ENCODE measurements around the gene FRMD8.

Gene FRMD8

DNA sequence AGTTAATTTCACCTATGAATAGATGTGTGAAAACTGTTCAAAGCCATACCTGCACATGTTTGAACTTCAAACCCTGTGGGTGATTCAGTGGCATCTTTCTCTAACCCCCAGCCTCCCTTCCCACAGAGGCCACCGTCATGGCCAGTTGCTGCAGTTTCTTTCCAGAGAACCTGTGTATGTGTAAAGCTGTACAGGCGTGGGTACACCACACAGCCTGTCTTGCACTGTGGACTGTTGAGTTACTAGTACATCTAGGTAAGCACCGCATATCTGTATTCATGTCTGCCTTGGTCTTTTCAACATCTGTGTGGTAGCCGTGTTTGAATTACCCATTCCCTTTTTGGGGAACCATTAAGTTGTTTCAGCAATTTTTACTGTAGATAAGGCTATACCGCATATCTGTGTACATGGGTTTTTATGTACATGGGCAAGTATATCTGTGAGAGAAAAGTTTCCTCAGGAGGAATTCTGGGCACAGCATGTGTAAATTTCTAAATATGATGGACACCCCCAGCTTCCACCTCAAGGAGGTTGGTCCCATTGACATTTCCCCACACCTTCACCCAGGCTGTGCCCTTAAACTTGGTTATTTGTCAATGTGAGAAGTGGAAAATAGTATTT is 50.1 kb downstream of the FRMD8 start:
- no peak for DNase-seq (ENCODE audit: low read depth)
- peak overlapping the region; percentile 0 for H3K4me3 ChIP-seq (ENCODE audit: low read depth, low read length)

DNA sequence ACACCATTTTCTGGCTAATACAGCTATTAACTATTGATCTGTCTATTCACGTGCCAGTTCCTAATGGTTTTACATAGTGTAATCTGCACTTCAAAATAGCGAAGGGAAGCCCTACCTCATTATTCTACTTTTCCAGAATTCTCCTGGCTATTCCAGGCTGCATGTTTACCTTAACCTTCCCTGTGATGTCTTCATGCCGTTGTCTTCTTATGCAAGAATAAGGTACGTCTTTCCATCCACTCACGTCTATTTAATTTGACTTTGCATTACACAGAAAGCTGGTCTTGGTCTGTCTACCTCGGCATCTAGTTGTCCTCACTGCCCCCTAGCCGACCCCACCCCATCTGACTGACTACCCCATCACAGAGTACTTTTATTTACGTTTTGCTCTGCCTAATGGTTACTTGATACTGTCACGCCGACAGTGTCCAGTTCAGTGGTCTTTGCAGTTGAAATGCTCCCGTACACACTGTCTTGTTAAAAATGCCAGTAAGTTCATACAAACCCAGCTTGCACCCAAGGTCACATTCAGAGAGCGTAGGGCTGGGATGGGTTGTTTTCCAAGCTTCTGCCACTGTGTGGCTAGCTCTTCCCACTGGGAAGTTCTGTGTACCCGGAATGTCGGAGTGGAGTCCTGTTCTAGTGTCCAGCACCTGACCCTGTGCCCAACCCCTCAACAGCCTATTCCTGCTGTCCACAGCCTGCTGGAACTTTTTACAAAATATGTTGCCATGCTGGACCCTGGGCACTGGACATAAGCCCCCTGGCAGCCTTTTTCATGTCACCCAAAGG is 51.2 kb downstream of the FRMD8 start:
- DNase-seq (ENCODE audit: low read depth) = no peak
- in situ Hi-C loops (cut with HindIII; ENCODE audit: low sequenced_read_pairs) = no loop called here

More for the DNA sequence above, 50.1 kb downstream of the FRMD8 start:
- TF ChIP-seq, protein P1, sequence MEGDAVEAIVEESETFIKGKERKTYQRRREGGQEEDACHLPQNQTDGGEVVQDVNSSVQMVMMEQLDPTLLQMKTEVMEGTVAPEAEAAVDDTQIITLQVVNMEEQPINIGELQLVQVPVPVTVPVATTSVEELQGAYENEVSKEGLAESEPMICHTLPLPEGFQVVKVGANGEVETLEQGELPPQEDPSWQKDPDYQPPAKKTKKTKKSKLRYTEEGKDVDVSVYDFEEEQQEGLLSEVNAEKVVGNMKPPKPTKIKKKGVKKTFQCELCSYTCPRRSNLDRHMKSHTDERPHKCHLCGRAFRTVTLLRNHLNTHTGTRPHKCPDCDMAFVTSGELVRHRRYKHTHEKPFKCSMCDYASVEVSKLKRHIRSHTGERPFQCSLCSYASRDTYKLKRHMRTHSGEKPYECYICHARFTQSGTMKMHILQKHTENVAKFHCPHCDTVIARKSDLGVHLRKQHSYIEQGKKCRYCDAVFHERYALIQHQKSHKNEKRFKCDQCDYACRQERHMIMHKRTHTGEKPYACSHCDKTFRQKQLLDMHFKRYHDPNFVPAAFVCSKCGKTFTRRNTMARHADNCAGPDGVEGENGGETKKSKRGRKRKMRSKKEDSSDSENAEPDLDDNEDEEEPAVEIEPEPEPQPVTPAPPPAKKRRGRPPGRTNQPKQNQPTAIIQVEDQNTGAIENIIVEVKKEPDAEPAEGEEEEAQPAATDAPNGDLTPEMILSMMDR (IDR thresholded peaks at IDR 0.05; ENCODE audit: low read depth, low read length, missing control alignments) = no peak
- in situ Hi-C loops (cut with HindIII; ENCODE audit: low sequenced_read_pairs) = no loop called here

DNA sequence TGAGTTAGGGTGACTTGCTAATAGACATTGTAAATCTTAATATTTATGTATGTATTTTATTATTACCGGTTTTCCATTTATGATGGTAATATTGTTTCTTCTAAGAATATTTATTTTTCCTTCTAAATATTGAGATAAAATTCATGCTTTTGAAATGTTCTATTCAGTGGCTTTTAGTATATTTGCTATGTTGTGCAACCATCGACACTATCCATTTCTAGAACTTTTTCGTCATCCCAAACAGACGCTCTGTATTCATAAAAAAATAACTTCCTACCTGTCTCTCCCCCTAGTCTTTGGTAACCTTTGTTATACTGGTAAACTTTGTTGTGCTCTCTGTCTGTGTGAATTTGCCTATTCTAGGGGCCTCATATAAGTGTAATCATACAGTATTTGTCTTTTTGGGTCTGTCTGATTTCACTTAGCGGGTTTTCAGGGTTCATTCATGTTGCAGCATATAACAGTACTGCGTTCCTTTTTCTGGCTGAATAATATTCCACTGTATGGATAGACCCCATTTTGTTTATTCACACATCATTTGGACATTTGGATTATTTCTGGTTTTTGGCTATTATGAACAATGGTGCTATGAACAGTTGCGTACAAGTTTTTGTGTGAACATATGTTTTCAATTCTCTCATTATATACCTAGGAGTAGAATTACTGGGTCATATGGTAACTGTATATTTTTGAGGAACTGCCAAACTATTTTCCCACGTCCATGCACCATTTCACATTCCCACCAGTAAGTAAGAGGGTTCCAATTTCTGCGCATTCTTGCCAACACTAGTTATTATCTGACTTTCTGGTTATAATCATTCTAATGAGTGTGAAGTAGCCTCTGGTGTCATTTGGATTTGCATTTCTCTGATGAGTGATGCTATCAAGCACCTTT is 52.1 kb downstream of the FRMD8 start:
- H3K4me3 ChIP-seq (ENCODE audit: low read depth, low read length) = no peak overlapping the region
- TF ChIP-seq, protein P1 (IDR thresholded peaks at IDR 0.05; ENCODE audit: low read depth, low read length, missing control alignments) = no peak
- in situ Hi-C loops (cut with HindIII; ENCODE audit: low sequenced_read_pairs) = no loop called here
- DNase-seq (ENCODE audit: low read depth) = no peak

More for the DNA sequence above, 51.2 kb downstream of the FRMD8 start:
- no peak overlapping the region for H3K4me3 ChIP-seq (ENCODE audit: low read depth, low read length)
- TF ChIP-seq, protein P1 (IDR thresholded peaks at IDR 0.05; ENCODE audit: low read depth, low read length, missing control alignments) = no peak

DNA sequence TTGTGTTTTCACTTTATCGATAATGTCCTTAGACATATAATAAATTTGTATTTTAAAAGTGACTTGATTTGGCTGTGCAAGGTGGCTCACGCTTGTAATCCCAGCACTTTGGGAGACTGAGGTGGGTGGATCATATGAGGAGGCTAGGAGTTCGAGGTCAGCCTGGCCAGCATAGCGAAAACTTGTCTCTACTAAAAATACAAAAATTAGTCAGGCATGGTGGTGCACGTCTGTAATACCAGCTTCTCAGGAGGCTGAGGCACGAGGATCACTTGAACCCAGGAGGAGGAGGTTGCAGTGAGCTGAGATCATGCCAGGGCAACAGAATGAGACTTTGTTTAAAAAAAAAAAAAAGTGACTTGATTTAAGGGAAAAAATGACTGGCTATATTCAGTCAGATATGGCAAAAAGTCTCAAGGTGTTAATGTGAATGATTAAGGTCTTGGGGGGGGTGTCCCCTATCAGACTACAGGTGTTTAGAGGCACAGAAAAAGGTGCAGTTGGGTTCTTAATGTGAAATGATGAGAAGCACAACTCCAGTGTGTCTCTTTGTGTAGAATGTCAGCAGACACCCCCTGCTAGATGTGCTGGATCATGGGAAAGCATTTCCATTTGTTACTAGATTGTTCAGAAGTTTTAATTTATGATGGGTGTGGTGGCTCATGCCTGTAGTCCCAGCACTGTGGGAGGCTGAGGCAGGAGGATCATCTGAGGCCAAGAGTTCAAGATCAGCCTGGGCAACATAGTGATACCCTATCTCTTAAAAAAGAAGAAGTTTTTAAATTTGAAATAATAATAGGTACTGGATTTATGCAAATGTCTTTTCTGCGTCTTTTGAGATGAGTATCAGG is 53.1 kb downstream of the FRMD8 start:
- TF ChIP-seq, protein P1 (IDR thresholded peaks at IDR 0.05; ENCODE audit: low read depth, low read length, missing control alignments) = no peak
- no peak overlapping the region for H3K4me3 ChIP-seq (ENCODE audit: low read depth, low read length)
- DNase-seq (ENCODE audit: low read depth) = no peak
- in situ Hi-C loops (cut with HindIII; ENCODE audit: low sequenced_read_pairs) = no loop called here

DNA sequence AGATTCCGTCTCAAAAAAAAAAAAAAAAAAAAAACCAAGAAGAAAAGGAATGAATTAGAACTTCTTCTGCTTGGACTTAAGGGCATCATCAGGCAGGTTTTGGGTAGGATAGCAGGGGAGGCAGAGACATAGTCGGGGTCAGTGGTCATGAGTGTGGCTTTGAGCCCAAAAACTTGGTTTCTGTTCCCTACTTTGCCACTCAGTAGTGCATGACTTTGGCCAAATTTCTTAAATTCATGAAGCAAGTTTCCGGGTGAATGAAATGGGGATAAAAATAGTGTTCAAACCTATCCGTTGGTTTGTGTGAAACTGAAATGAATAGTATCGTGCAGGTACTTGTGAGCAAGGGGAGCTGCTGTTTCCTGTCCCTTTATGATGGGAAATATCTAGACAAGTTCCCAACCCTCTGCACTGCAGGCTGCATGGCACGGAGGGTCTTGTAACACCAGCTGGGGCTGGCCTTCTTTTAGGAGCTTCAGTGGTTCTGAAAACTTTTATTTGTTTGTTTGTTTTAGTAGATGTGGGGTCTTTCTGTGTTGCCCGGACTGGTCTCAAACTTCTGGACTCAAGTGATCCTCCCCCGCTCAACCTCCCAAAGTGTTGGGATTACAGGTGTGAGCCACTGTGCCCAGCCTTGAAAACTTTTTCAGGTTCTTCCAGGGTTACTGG is 54.5 kb downstream of the FRMD8 start:
- TF ChIP-seq, protein P1 (IDR thresholded peaks at IDR 0.05; ENCODE audit: low read depth, low read length, missing control alignments) = no peak
- DNase-seq (ENCODE audit: low read depth) = no peak
- in situ Hi-C loops (cut with HindIII; ENCODE audit: low sequenced_read_pairs) = no loop called here
- no peak overlapping the region for H3K4me3 ChIP-seq (ENCODE audit: low read depth, low read length)
